ENCODE data around the gene ARSH.

DNA sequence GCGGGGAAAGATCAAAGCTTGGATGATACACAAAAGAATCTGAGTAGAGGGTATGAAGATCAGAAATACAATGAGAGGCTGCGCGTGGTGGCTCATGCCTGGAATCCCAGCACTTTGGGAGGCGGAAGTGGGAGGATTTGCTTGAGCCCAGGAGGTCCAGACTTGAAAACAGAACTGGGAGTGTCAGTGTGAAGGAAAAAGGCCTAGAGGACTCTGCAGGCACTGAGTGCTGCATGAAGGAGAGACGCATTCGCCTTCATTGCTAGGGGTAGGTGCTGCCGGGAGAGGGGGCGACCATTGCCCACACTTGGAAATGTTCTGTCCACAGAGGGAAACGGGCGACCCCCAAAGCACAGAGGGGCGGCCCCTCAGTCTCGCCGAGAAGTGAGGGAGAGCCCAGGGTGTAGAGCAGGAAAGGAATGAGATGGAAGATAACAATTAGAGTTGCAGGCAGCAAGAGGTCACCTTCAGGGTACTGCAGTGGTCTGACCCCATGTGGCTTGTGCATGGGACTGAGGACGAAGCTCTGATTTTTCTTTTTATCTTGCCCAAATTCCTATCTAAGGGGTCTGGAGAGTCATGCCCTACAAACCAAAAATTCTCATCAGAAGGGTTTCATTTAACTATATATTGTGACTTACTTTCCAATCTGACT, 45.4 kb upstream of the ARSH start:
- TF ChIP-seq, protein P1, sequence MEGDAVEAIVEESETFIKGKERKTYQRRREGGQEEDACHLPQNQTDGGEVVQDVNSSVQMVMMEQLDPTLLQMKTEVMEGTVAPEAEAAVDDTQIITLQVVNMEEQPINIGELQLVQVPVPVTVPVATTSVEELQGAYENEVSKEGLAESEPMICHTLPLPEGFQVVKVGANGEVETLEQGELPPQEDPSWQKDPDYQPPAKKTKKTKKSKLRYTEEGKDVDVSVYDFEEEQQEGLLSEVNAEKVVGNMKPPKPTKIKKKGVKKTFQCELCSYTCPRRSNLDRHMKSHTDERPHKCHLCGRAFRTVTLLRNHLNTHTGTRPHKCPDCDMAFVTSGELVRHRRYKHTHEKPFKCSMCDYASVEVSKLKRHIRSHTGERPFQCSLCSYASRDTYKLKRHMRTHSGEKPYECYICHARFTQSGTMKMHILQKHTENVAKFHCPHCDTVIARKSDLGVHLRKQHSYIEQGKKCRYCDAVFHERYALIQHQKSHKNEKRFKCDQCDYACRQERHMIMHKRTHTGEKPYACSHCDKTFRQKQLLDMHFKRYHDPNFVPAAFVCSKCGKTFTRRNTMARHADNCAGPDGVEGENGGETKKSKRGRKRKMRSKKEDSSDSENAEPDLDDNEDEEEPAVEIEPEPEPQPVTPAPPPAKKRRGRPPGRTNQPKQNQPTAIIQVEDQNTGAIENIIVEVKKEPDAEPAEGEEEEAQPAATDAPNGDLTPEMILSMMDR (IDR thresholded peaks at IDR 0.05), result no peak
- TF ChIP-seq POLR2A (IDR thresholded peaks at IDR 0.05), result no peak
